HepG2 (cell line): ENCODE data around the gene KAT2A. TPM values are rescaled to one million over a fixed set of nuclear protein-coding genes. Genes with fewer than 3 reads are reported as not detected.

Experiments used
- ARID4A ChIP-seq: sonication (generic); formaldehyde crosslinking; IDR thresholded peaks from 2 replicates; pipeline ENCODE4 v1.5.0; 2020; ENCODE audit warnings: mild to moderate bottlenecking, missing genetic modification reagents, borderline replicate concordance
- HMG20A ChIP-seq: IDR thresholded peaks from 2 replicates; pipeline ENCODE4 v1.6.1; 2016; ENCODE audit warnings: borderline replicate concordance
- KLF9 ChIP-seq: IDR thresholded peaks from 2 replicates; pipeline ENCODE4 v1.6.1; 2016; ENCODE audit warnings: low read depth
- MTERF4 ChIP-seq: sonication (generic); formaldehyde crosslinking; IDR thresholded peaks from 2 replicates; pipeline ENCODE4 v1.8.0; 2023; ENCODE audit warnings: mild to moderate bottlenecking, missing genetic modification reagents
- NKX3-1 ChIP-seq: sonication (generic); formaldehyde crosslinking; IDR thresholded peaks from 2 replicates; pipeline ENCODE4 v1.5.0; 2020; ENCODE audit warnings: missing genetic modification reagents
- PCBP1 ChIP-seq: fragments of 200-400 bp; formaldehyde crosslinking; IDR thresholded peaks from 2 replicates; pipeline ENCODE4 v1.6.1; 2017; ENCODE audit warnings: mild to moderate bottlenecking, low read depth, low read length, borderline replicate concordance
- PHF8 ChIP-seq: sonication (generic); formaldehyde crosslinking; IDR thresholded peaks from 2 replicates; pipeline ENCODE4 v1.5.0; 2020; ENCODE audit warnings: missing genetic modification reagents
- RFX1 ChIP-seq: fragments of 450-650 bp; IDR thresholded peaks from 2 replicates; pipeline ENCODE4 v1.6.1; 2017
- SALL2 ChIP-seq: sonication (generic); formaldehyde crosslinking; IDR thresholded peaks from 2 replicates; pipeline ENCODE4 v1.8.1; 2023; ENCODE audit warnings: mild to moderate bottlenecking, missing genetic modification reagents, inconsistent platforms
- SP4 ChIP-seq: sonication (generic); formaldehyde crosslinking; IDR thresholded peaks from 2 replicates; pipeline ENCODE4 v1.8.1; 2023; ENCODE audit warnings: mild to moderate bottlenecking, missing genetic modification reagents
- TOPORS ChIP-seq: sonication (generic); formaldehyde crosslinking; IDR thresholded peaks from 2 replicates; pipeline ENCODE4 v1.8.0; 2023; ENCODE audit warnings: mild to moderate bottlenecking, missing genetic modification reagents
- ZNF256 ChIP-seq: sonication (generic); formaldehyde crosslinking; conservative IDR thresholded peaks from 2 replicates; pipeline ENCODE4 v1.4.0; 2020; ENCODE audit warnings: missing genetic modification reagents
- ZNF280B ChIP-seq: sonication (generic); formaldehyde crosslinking; IDR thresholded peaks from 2 replicates; pipeline ENCODE4 v1.5.0; 2020; ENCODE audit warnings: missing genetic modification reagents, mild to moderate bottlenecking, borderline replicate concordance
- ZNF343 ChIP-seq: sonication (generic); formaldehyde crosslinking; IDR thresholded peaks from 2 replicates; pipeline ENCODE4 v1.4.0; 2020; ENCODE audit warnings: mild to moderate bottlenecking, missing genetic modification reagents
- ZNF687 ChIP-seq: sonication (generic); formaldehyde crosslinking; IDR thresholded peaks from 2 replicates; pipeline ENCODE4 v1.5.1; 2020; ENCODE audit warnings: mild to moderate bottlenecking, missing genetic modification reagents, moderate library complexity
- ZNF776 ChIP-seq: sonication (generic); formaldehyde crosslinking; IDR thresholded peaks from 2 replicates; pipeline ENCODE4 v1.4.0; 2020; ENCODE audit warnings: mild to moderate bottlenecking, missing genetic modification reagents
- polyA plus RNA-seq, 8 experiments: library from polyadenylated mRNA; depleted of rRNA in 3 of 8; stranded (reverse) in 7 of 8; unstranded in 1 of 8; fragments of >200 nt; fragmentation: Illumina TruSeq in 4 of 8; extraction: Trizol in 4 of 8; gene quantifications; 2 replicates each; pipeline versions ENCODE4 v1.2.1 to v1.2.3, GENCODE V29; 2011 to 2016; ENCODE audit warnings: low read depth in 4 of 8, missing spikeins in 1 of 8, mixed read lengths in 1 of 8; ENCODE audit not compliant: insufficient read depth in 1 of 8
- total RNA-seq, 5 experiments: library from RNA; depleted of rRNA; stranded (reverse); fragments of >200 nt; fragmentation: Illumina TruSeq; extraction: Trizol; gene quantifications; 2 replicates each; pipeline ENCODE4 v1.2.3, GENCODE V29; 2016; ENCODE audit warnings: low read depth in 1 of 5

KAT2A gene
- total and polyA plus RNA-seq, 2 of the 13 experiments (the other 11 are each of a cell fraction or from before 2014, with no cell fraction given) = 29.1 to 90.4 TPM

GRCh38 chr17:42153919-42154742, 33.0 kb upstream of the KAT2A start (continued):
- TF ChIP-seq ARID4A (CRISPR knock-in tag) (no peak), ZNF256 (CRISPR knock-in tag) (no peak; the same call in 1 of the 2 replicates), MTERF4 (CRISPR knock-in tag) (0 out of 2 replicates have a peak, but pooled peaks have one; percentile 63), ZNF280B (CRISPR knock-in tag) (no peak), ZNF776 (CRISPR knock-in tag) (no peak), PCBP1 (no peak), NKX3-1 (CRISPR knock-in tag) (no peak), KLF9 (CRISPR knock-in tag) (no peak), TOPORS (CRISPR knock-in tag) (no peak), RFX1 (no peak), ZNF687 (CRISPR knock-in tag) (no peak), SP4 (CRISPR knock-in tag) (0 out of 2 replicates have a peak, but pooled peaks have one; percentile 35), ZNF343 (CRISPR knock-in tag) (no peak), PHF8 (CRISPR knock-in tag) (no peak), HMG20A (CRISPR knock-in tag) (no peak), SALL2 (no peak)
